Measurements from ENCODE around the gene PIAS1.

DNA sequence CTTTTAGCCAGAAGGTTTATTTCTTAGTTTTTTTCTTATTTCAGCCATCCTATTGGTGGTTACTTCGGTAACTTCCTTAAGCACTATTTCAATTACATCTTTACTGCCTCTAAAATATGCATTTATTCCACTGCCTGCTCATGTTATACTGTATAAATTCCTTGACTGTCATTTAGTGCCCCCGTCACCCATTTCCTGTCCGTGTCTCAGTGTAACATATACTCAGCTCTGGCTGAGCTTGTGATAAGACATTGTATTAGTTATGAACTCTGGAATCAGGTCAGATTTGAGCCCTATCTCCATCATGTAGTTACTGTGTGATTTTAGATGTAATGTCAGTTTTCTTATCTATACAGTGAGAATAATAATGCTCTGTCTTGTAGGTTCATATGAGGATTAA, 24.2 kb downstream of the PIAS1 start:
- TF ChIP-seq, protein P1, sequence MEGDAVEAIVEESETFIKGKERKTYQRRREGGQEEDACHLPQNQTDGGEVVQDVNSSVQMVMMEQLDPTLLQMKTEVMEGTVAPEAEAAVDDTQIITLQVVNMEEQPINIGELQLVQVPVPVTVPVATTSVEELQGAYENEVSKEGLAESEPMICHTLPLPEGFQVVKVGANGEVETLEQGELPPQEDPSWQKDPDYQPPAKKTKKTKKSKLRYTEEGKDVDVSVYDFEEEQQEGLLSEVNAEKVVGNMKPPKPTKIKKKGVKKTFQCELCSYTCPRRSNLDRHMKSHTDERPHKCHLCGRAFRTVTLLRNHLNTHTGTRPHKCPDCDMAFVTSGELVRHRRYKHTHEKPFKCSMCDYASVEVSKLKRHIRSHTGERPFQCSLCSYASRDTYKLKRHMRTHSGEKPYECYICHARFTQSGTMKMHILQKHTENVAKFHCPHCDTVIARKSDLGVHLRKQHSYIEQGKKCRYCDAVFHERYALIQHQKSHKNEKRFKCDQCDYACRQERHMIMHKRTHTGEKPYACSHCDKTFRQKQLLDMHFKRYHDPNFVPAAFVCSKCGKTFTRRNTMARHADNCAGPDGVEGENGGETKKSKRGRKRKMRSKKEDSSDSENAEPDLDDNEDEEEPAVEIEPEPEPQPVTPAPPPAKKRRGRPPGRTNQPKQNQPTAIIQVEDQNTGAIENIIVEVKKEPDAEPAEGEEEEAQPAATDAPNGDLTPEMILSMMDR (IDR thresholded peaks at IDR 0.05) = no peak
- TF ChIP-seq POLR2A (IDR thresholded peaks at IDR 0.05) = no peak
